Activated CD8-positive, alpha-beta memory T cell treated with anti-CD3 and anti-CD28 coated beads for 48 hours (primary cell): ENCODE measurements around the gene ZNF319.
"Not testable (repeated sequence)": the region's sequence is repeated elsewhere in the genome, so short reads cannot be mapped to it uniquely, and the experiment has no call there.

Experiments used
- DNase-seq, 3 experiments: peaks; one replicate each; pipeline ENCODE4 v3.0.0-alpha.2; 2020; ENCODE audit warnings: low read depth in 2 of 3, low spot score in 2 of 3

The ZNF319 gene

GRCh38 chr16:58022601-58023371, 22.3 kb upstream of the ZNF319 start:
- no peak for DNase-seq

GRCh38 chr16:58021661-58022551, 21.4 kb upstream of the ZNF319 start:
- DNase-seq: no peak

- no peak for DNase-seq
Observed at GRCh38 chr16:58020628-58021521, 20.4 kb upstream of the ZNF319 start.

GRCh38 chr16:58019866-58020538, 19.5 kb upstream of the ZNF319 start:
- DNase-seq: no peak

GRCh38 chr16:58018803-58019202, 18.3 kb upstream of the ZNF319 start:
- no peak for DNase-seq

- no peak for DNase-seq
Observed at GRCh38 chr16:58016840-58017446, 16.5 kb upstream of the ZNF319 start.

- DNase-seq: no peak
Observed at GRCh38 chr16:58013201-58013956, 12.9 kb upstream of the ZNF319 start.

- DNase-seq: no peak
Observed at GRCh38 chr16:58012481-58012880, 12.0 kb upstream of the ZNF319 start.

- DNase-seq: no peak
Observed at GRCh38 chr16:58011652-58012051, 11.2 kb upstream of the ZNF319 start.

- DNase-seq: no peak
Observed at GRCh38 chr16:58010886-58011285, 10.4 kb upstream of the ZNF319 start.

GRCh38 chr16:58009856-58010416, 9.5 kb upstream of the ZNF319 start:
- DNase-seq: no peak

- not testable (repeated sequence) for DNase-seq
Observed at GRCh38 chr16:58004736-58005135, 4.3 kb upstream of the ZNF319 start.

- no peak for DNase-seq
Observed at GRCh38 chr16:58002936-58003335, 2.5 kb upstream of the ZNF319 start.

- no peak for DNase-seq
Observed at GRCh38 chr16:58002416-58002800, 1.9 kb upstream of the ZNF319 start.

- DNase-seq: no peak
Observed at GRCh38 chr16:58001781-58002415, 1.4 kb upstream of the ZNF319 start.

GRCh38 chr16:58000706-58001676, 519 bp upstream of the ZNF319 start, which contains the start of gene USB1:
TSS of gene USB1 (plus strand) at chr16:58001407. CDS start at chr16:58001484, 77 bp downstream.
- peak; percentile 63 to 77 (median 74) for DNase-seq

- no peak for DNase-seq
Observed at GRCh38 chr16:57999366-57999970, 1.0 kb downstream of the ZNF319 start.
